Measurements from ENCODE around the gene TPD52L2.
"Not testable (repeated sequence)": the region's sequence is repeated elsewhere in the genome, so short reads cannot be mapped to it uniquely, and the experiment has no call there.

- not testable (repeated sequence) for TF ChIP-seq POLR2A, CTCF, POLR2AphosphoS5 (IDR thresholded peaks at IDR 0.05)
Observed at GRCh38 chr20:63853733-63854068, 11.4 kb upstream of the TPD52L2 start.
